ENCODE results near the gene ACOX3. TPM values are rescaled to one million over a fixed set of nuclear protein-coding genes. Genes with fewer than 3 reads are reported as not detected.

ACOX3 gene
- total and polyA plus RNA-seq, 9 of the 15 experiments (the other 6 are each of a cell fraction or from before 2014, with no cell fraction given) = 0.68 to 7.3 (median 3.7) TPM

- no peak for ATAC-seq
- Histone ChIP-seq H3K27ac (ENCODE audit: extremely low read depth, low read depth, low read length) (no peak overlapping the region), H3K4me2 (ENCODE audit: insufficient read depth, low read length) (no peak overlapping the region), H3K79me2 (ENCODE audit: control insufficient read depth, insufficient read depth, low read length) (no peaks in the 10 kb centered on the region), H3K9me1 (ENCODE audit: control insufficient read depth, insufficient read depth, low read length) (no peaks in the 10 kb centered on the region), H3K4me1 (replicated peaks in 1 of 2; ENCODE audit: control insufficient read depth in 2 of 2, insufficient read depth in 2 of 2, low read length in 2 of 2) (no peaks in the 10 kb centered on the region), H3K9me3 (replicated peaks; ENCODE audit: control insufficient read depth, insufficient read depth, low read depth, low read length) (no peaks in the 10 kb centered on the region; the same call in 1 of the 2 replicates), H3K9ac (ENCODE audit: insufficient read depth in 1 of 2, low read depth in 2 of 2, low read length in 2 of 2) (no peak overlapping the region), H2AFZ (ENCODE audit: low read depth, low read length) (no peak overlapping the region), H3K27me3 (ENCODE audit: control insufficient read depth in 2 of 2, insufficient read depth in 2 of 2, low read length in 2 of 2) (peaks cover 3 to 41% of the 10 kb centered on the region in 2 experiments; a peak in 3 of 5 replicates), H3K36me3 (ENCODE audit: control insufficient read depth, insufficient read depth, low read length) (no peaks in the 10 kb centered on the region), H3K4me3 (no peak overlapping the region), H4K20me1 (replicated peaks; ENCODE audit: control insufficient read depth, insufficient read depth, low read length) (0 out of 2 replicates have a peak, but pooled peaks cover 4% of the 10 kb centered on the region)
- WGBS (ENCODE audit: insufficient coverage, low coverage, missing lambda C conversion rate) = 0% methylated on average over 6 of the region's 6 CpGs
- intact Hi-C loops (cut with micrococcal nuclease) (loop anchor here (5.0 kb wide), 1 partner anchor 78 kb away; no protein-coding TSS in a partner anchor), in situ Hi-C loops (cut with MboI) (no loop called here)
- ChIA-PET CTCF (ENCODE audit: low intra/inter-chr PET ratio) (no interaction called here), POLR2A (interaction anchor here (1.2 to 1.3 kb wide), 2 partner anchors 9 to 14 kb away, joined by 3 to 4 read pairs; no protein-coding TSS in a partner anchor)
- no peak for FAIRE-seq
- no TSS peak for BruUV-seq (replicated peaks)
- TF ChIP-seq THRAP3 (IDR thresholded peaks at IDR 0.05; ENCODE audit: borderline replicate concordance) = no peak
- TF ChIP-seq ZFP91 (CRISPR knock-in tag; IDR thresholded peaks at IDR 0.05) = no peak
- no peak for TF ChIP-seq CBFA2T2 (conservative IDR thresholded peaks at IDR 0.05)
- peak; percentile 14 for TF ChIP-seq RBM25 (IDR thresholded peaks at IDR 0.05; ENCODE audit: low read depth, low read length, severe bottlenecking)
- TF ChIP-seq BRCA1 (IDR thresholded peaks at IDR 0.05) = no peak
- TF ChIP-seq BRCA1 (CRISPR knock-in tag; IDR thresholded peaks at IDR 0.05) = no peak
- TF ChIP-seq NR2C1 (IDR thresholded peaks at IDR 0.05) = no peak
- no peak for TF ChIP-seq NR2C1 (tag; IDR thresholded peaks at IDR 0.05)
- TF ChIP-seq SP2 (IDR thresholded peaks at IDR 0.05; ENCODE audit: extremely low read depth, low read depth, low read length, poor library complexity, severe bottlenecking) = no peak
- no peak for TF ChIP-seq ZNF695 (CRISPR knock-in tag; IDR thresholded peaks at IDR 0.05)
- no peak for TF ChIP-seq SRF (CRISPR knock-in tag; IDR thresholded peaks at IDR 0.05)
- no peak for TF ChIP-seq MYC (IDR thresholded peaks at IDR 0.05; ENCODE audit: low read depth, low read length)
- TF ChIP-seq MYC (CRISPR knock-in tag; IDR thresholded peaks at IDR 0.05; ENCODE audit: borderline replicate concordance, low read depth) = no peak
- TF ChIP-seq ZFP36 (IDR thresholded peaks at IDR 0.05; ENCODE audit: low read depth, low read length, partially characterized antibody) = peak; percentile 47
- DNase-seq (ENCODE audit: extremely low read depth in 1 of 4, low spot score in 3 of 4) = no peak
Observed at GRCh38 chr4:8324640-8325239, 115.8 kb downstream of the ACOX3 start.

Measured in K562 (cell line).